Renal pelvis (tissue), 4 donors: ENCODE results near the gene SMG6. TPM values are rescaled to one million over a fixed set of nuclear protein-coding genes. Genes with fewer than 3 reads are reported as not detected.

Experiments
- DNase-seq: peaks from one replicate; pipeline ENCODE4 v3.0.0-alpha.2; 2013
- polyA plus RNA-seq, 3 donors: library from polyadenylated mRNA; unstranded; fragments of 120-200 nt; gene quantifications; one replicate each; pipeline ENCODE4 v1.2.1, GENCODE V29; 2013; ENCODE audit not compliant: insufficient read length in 3 of 3

Gene SMG6
- polyA plus RNA-seq, 3 donors, result 31.9 to 38.1 (median 32.9) TPM

- no peak for DNase-seq
Measured at GRCh38 chr17:2051933-2052559, 251.5 kb downstream of the SMG6 start.

- no peak for DNase-seq
Measured at GRCh38 chr17:2051061-2051932, 252.3 kb downstream of the SMG6 start.

GRCh38 chr17:2050300-2051060 lies 253.1 kb downstream of the SMG6 start:
- no peak for DNase-seq

GRCh38 chr17:2049333-2050299 lies 254.0 kb downstream of the SMG6 start:
- peak; percentile 81 for DNase-seq

- DNase-seq, result no peak
Measured at GRCh38 chr17:2048805-2049204, 254.8 kb downstream of the SMG6 start.

- DNase-seq, result no peak
Measured at GRCh38 chr17:2047590-2047989, 256.0 kb downstream of the SMG6 start.

- no peak for DNase-seq
Measured at GRCh38 chr17:2044263-2044894, 259.2 kb downstream of the SMG6 start.

- no peak for DNase-seq
Measured at GRCh38 chr17:2043785-2044184, 259.8 kb downstream of the SMG6 start.

GRCh38 chr17:2042933-2043332 lies 260.7 kb downstream of the SMG6 start:
- no peak for DNase-seq

GRCh38 chr17:2042390-2042847 lies 261.2 kb downstream of the SMG6 start:
- DNase-seq, result no peak

- DNase-seq, result peak; percentile 96
Measured at GRCh38 chr17:2041561-2042389, 261.8 kb downstream of the SMG6 start, which contains the start of gene OVCA2. Gene OVCA2, plus strand, starts transcription at chr17:2042022. Its CDS starts 26 bp downstream, at chr17:2042048.

GRCh38 chr17:2040942-2041560 lies 262.5 kb downstream of the SMG6 start:
- no peak for DNase-seq

GRCh38 chr17:2040219-2040827 lies 263.3 kb downstream of the SMG6 start:
- DNase-seq, result no peak

GRCh38 chr17:2037155-2037554 lies 266.4 kb downstream of the SMG6 start:
- no peak for DNase-seq

- DNase-seq, result no peak
Measured at GRCh38 chr17:2035541-2036488, 267.8 kb downstream of the SMG6 start.

GRCh38 chr17:2034806-2035540 lies 268.6 kb downstream of the SMG6 start:
- DNase-seq, result no peak

- DNase-seq, result no peak
Measured at GRCh38 chr17:2034157-2034556, 269.4 kb downstream of the SMG6 start.
